A549 (cell line): ENCODE measurements around the gene DRD3. TPM values are rescaled to one million over a fixed set of nuclear protein-coding genes. Genes with fewer than 3 reads are reported as not detected.

Source experiments
- ATAC-seq, 2 experiments: fragments of 200-7000 bp in 1 of 2; fragments of >200 bp in 1 of 2; cut with Nextera tagmentation in 1 of 2; cut with Tn5 transposase in 1 of 2; 3 replicates each; pipeline versions ENCODE4 v1.8.0 to v1.9.1; 2018 to 2020; ENCODE audit warnings: mild to moderate bottlenecking in 1 of 2, moderate library complexity in 1 of 2
- CTCF ChIA-PET: fragments of 300-600 bp; sonication (Branson Sonifier 250); formaldehyde crosslinking; extraction: SDS; loops from one replicate; lab custom pipeline; 2021; ENCODE audit warnings: antibody characterized with exemption, inconsistent platforms; lab: Yijun Ruan, JAX
- POLR2A ChIA-PET: fragments of 350-600 bp; formaldehyde crosslinking; extraction: SDS; loops from one replicate; lab custom pipeline; 2021; ENCODE audit warnings: antibody characterized with exemption, inconsistent platforms; lab: Yijun Ruan, JAX
- DNase-seq, 2 experiments: peaks; one replicate each; pipeline versions ENCODE4 v3.0.0 to v3.0.0-alpha.2; 2011 to 2016; ENCODE audit warnings: low read depth in 1 of 2, low spot score in 1 of 2
- FAIRE-seq: peaks from 2 replicates; lab custom pipeline; 2011; peaks lifted over from hg19 to GRCh38; lab: Jason Lieb, UNC
- H3K27ac ChIP-seq, 2 experiments: fragments of >200 bp; sonication (Bioruptor Twin); formaldehyde crosslinking; 3 replicates each; pipeline ENCODE4 v1.5.1; 2016 to 2017
- H3K4me1 ChIP-seq: fragments of >200 bp; sonication (Bioruptor Twin); formaldehyde crosslinking; 3 replicates; pipeline ENCODE4 v1.6.1; 2016
- H3K4me2 ChIP-seq: fragments of >200 bp; sonication (Bioruptor Twin); formaldehyde crosslinking; 3 replicates; pipeline ENCODE4 v1.6.1; 2016
- H3K4me3 ChIP-seq: fragments of >200 bp; sonication (Bioruptor Twin); formaldehyde crosslinking; 3 replicates; pipeline ENCODE4 v1.5.1; 2016
- H3K9me3 ChIP-seq: fragments of >200 bp; sonication (Bioruptor Twin); formaldehyde crosslinking; 3 replicates; pipeline ENCODE4 v1.6.1; 2016
- E2F6 ChIP-seq: IDR thresholded peaks from 2 replicates; pipeline ENCODE4 v1.6.1; 2012; ENCODE audit warnings: low read depth, borderline replicate concordance
- EHF ChIP-seq: fragments of 250-450 bp; sonication (Bioruptor Pico); IDR thresholded peaks from 2 replicates; pipeline ENCODE4 v1.5.0; 2020; ENCODE audit warnings: mild to moderate bottlenecking
- EP300 ChIP-seq, 2 experiments: fragments of >200 bp; sonication (Bioruptor Twin); formaldehyde crosslinking; IDR thresholded peaks; 2 replicates in 1 of 2; 3 replicates in 1 of 2; pipeline ENCODE4 v1.6.1; 2016 to 2017
- FOSB ChIP-seq: fragments of 250-450 bp; sonication (Bioruptor Pico); IDR thresholded peaks from 2 replicates; pipeline ENCODE4 v1.5.0; 2020; ENCODE audit warnings: mild to moderate bottlenecking, moderate library complexity
- GATA3 ChIP-seq: IDR thresholded peaks from 2 replicates; pipeline ENCODE4 v1.6.1; 2012; ENCODE audit warnings: borderline replicate concordance
- HEYL ChIP-seq: fragments of 250-450 bp; sonication (Bioruptor Pico); IDR thresholded peaks from 2 replicates; pipeline ENCODE4 v1.8.0; 2021; ENCODE audit warnings: mild to moderate bottlenecking, moderate library complexity
- HMGXB4 ChIP-seq: fragments of 250-450 bp; sonication (Bioruptor Pico); IDR thresholded peaks from 2 replicates; pipeline ENCODE4 v1.5.0; 2021; ENCODE audit warnings: mild to moderate bottlenecking, moderate library complexity, borderline replicate concordance
- HOXB5 ChIP-seq: fragments of 250-450 bp; sonication (Bioruptor Pico); IDR thresholded peaks from 2 replicates; pipeline ENCODE4 v1.5.0; 2020; ENCODE audit warnings: mild to moderate bottlenecking, moderate library complexity
- JUN ChIP-seq, 2 experiments: fragments of >200 bp; sonication (Bioruptor Twin); formaldehyde crosslinking; IDR thresholded peaks; 2 replicates in 1 of 2; 3 replicates in 1 of 2; pipeline ENCODE4 v1.6.1; 2016 to 2017
- MAFK ChIP-seq: fragments of 450-650 bp; IDR thresholded peaks from 2 replicates; pipeline ENCODE4 v1.6.1; 2014; ENCODE audit not compliant: partially characterized antibody
- MYC ChIP-seq: IDR thresholded peaks from 2 replicates; pipeline ENCODE4 v1.6.1; 2012; ENCODE audit warnings: mild to moderate bottlenecking, inconsistent platforms, low read length, improper control_type of control experiment, borderline replicate concordance
- NPAS2 ChIP-seq: fragments of 250-450 bp; sonication (Bioruptor Pico); IDR thresholded peaks from 2 replicates; pipeline ENCODE4 v1.8.0; 2022; ENCODE audit warnings: mild to moderate bottlenecking, moderate library complexity, borderline replicate concordance
- POLR2A ChIP-seq: IDR thresholded peaks from 2 replicates; pipeline ENCODE4 v1.6.1; 2012; ENCODE audit warnings: mild to moderate bottlenecking, low read length
- POLR2AphosphoS2 ChIP-seq: conservative IDR thresholded peaks from 2 replicates; pipeline ENCODE4 v1.6.1; 2012; ENCODE audit warnings: low read length, improper control_type of control experiment, inconsistent platforms
- RARB ChIP-seq: fragments of 250-450 bp; sonication (Bioruptor Pico); IDR thresholded peaks from 2 replicates; pipeline ENCODE4 v1.8.0; 2021; ENCODE audit warnings: mild to moderate bottlenecking, moderate library complexity
- RCOR1 ChIP-seq: fragments of 150-350 bp; IDR thresholded peaks from 2 replicates; pipeline ENCODE4 v1.6.1; 2014; ENCODE audit warnings: antibody characterized with exemption, low read length, low read depth
- RFX5 ChIP-seq: fragments of 450-650 bp; IDR thresholded peaks from 2 replicates; pipeline ENCODE4 v1.7.1; 2014; ENCODE audit warnings: antibody characterized with exemption, mild to moderate bottlenecking, moderate library complexity
- TFCP2L1 ChIP-seq: fragments of 250-450 bp; sonication (Bioruptor Pico); IDR thresholded peaks from 2 replicates; pipeline ENCODE4 v1.5.0; 2021; ENCODE audit warnings: mild to moderate bottlenecking
- ZFP36 ChIP-seq: fragments of 450-650 bp; IDR thresholded peaks from 2 replicates; pipeline ENCODE4 v1.6.1; 2014; ENCODE audit warnings: borderline replicate concordance; ENCODE audit not compliant: partially characterized antibody
- ZSCAN20 ChIP-seq: fragments of 250-450 bp; sonication (Bioruptor Pico); IDR thresholded peaks from 2 replicates; pipeline ENCODE4 v1.8.0; 2022; ENCODE audit warnings: mild to moderate bottlenecking, moderate library complexity
- WGBS: methylation state at CpG from one replicate; pipeline ENCODE4 v1.1.6; 2017; ENCODE audit errors: missing lambda C conversion rate; 5-methylcytosine and 5-hydroxymethylcytosine counted together
- polyA plus RNA-seq, 4 experiments: library from polyadenylated mRNA; depleted of rRNA in 3 of 4; stranded (reverse); fragments of >200 nt; fragmentation: RNase III in 1 of 4; extraction: RNeasy Plus Mini Kit Qiagen cat#74134 plus additional on column Dnase treatment in 1 of 4; gene quantifications; 2 replicates in 3 of 4; 3 replicates in 1 of 4; pipeline ENCODE4 v1.2.3, GENCODE V29; 2011 to 2017
- TF ChIP-seq, protein P1 (sequence below): fragments of >200 bp; sonication (Bioruptor Twin); formaldehyde crosslinking; IDR thresholded peaks from 3 replicates; pipeline ENCODE4 v1.6.1; 2016
- TF ChIP-seq, protein P2 (sequence below): fragments of 200-600 bp; sonication (generic); IDR thresholded peaks from 2 replicates; pipeline ENCODE4 v1.6.1; 2016; ENCODE audit warnings: antibody characterized with exemption, mild to moderate bottlenecking, moderate library complexity

The DRD3 gene
- polyA plus RNA-seq, 2 of the 4 experiments (the other 2 are of a cell fraction): not detected

DNA sequence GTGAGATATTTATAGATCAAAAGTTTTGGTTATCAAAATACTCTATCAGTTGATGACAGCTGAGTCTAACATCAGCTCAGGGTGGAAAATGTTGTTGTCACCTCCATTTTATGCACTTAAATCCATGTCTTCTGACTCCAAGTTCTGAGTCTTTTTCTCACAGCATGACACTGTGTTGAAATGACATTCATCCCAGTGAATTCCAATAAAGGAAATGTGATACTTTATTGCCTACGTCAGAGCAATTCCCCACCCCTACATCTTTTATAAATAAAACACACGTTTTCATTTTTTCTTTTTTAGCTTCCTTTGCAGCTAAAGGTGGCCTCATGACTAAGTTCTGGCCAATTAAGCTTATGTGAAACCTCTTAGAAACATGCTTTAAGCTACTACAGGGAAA lies 10.7 kb downstream of the DRD3 start (continued):
- TF ChIP-seq RCOR1 (no peak), EHF (CRISPR knock-in tag) (no peak), ZSCAN20 (no peak)

- FAIRE-seq: no peak
- H3K4me1 ChIP-seq: no peaks in the 10 kb centered on the region
- ChIA-PET POLR2A (no interaction called here), CTCF (interaction anchor here (0.6 to 2.0 kb wide), 4 partner anchors 11 to 142 kb away, joined by 3 to 9 read pairs (median 4); no protein-coding TSS in a partner anchor)
- no peaks in the 10 kb centered on the region for H3K9me3 ChIP-seq
- ATAC-seq: no peak
- 47% methylated on average over 1 of the region's 1 CpG for WGBS
- DNase-seq: no peak
- TF ChIP-seq GATA3 (no peak), E2F6 (no peak), MYC (no peak), HOXB5 (no peak), TFCP2L1 (CRISPR knock-in tag) (no peak), RARB (CRISPR knock-in tag) (no peak), NPAS2 (CRISPR knock-in tag) (no peak), FOSB (CRISPR knock-in tag) (no peak), POLR2AphosphoS2 (no peak), HMGXB4 (no peak), POLR2A (no peak), HEYL (CRISPR knock-in tag) (no peak), MAFK (no peak), EP300 (IDR thresholded peaks at IDR 0.05) (no peak), JUN (IDR thresholded peaks at IDR 0.05) (no peak), ZFP36 (no peak), RFX5 (no peak)
- TF ChIP-seq, protein P1, sequence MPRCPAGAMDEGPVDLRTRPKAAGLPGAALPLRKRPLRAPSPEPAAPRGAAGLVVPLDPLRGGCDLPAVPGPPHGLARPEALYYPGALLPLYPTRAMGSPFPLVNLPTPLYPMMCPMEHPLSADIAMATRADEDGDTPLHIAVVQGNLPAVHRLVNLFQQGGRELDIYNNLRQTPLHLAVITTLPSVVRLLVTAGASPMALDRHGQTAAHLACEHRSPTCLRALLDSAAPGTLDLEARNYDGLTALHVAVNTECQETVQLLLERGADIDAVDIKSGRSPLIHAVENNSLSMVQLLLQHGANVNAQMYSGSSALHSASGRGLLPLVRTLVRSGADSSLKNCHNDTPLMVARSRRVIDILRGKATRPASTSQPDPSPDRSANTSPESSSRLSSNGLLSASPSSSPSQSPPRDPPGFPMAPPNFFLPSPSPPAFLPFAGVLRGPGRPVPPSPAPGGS: no peak
- TF ChIP-seq, protein P2, sequence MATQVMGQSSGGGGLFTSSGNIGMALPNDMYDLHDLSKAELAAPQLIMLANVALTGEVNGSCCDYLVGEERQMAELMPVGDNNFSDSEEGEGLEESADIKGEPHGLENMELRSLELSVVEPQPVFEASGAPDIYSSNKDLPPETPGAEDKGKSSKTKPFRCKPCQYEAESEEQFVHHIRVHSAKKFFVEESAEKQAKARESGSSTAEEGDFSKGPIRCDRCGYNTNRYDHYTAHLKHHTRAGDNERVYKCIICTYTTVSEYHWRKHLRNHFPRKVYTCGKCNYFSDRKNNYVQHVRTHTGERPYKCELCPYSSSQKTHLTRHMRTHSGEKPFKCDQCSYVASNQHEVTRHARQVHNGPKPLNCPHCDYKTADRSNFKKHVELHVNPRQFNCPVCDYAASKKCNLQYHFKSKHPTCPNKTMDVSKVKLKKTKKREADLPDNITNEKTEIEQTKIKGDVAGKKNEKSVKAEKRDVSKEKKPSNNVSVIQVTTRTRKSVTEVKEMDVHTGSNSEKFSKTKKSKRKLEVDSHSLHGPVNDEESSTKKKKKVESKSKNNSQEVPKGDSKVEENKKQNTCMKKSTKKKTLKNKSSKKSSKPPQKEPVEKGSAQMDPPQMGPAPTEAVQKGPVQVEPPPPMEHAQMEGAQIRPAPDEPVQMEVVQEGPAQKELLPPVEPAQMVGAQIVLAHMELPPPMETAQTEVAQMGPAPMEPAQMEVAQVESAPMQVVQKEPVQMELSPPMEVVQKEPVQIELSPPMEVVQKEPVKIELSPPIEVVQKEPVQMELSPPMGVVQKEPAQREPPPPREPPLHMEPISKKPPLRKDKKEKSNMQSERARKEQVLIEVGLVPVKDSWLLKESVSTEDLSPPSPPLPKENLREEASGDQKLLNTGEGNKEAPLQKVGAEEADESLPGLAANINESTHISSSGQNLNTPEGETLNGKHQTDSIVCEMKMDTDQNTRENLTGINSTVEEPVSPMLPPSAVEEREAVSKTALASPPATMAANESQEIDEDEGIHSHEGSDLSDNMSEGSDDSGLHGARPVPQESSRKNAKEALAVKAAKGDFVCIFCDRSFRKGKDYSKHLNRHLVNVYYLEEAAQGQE: no peak
- no peak overlapping the region for H3K27ac ChIP-seq
- H3K4me2 ChIP-seq: no peak overlapping the region
- H3K4me3 ChIP-seq: no peak overlapping the region
Measured at GRCh38 chr3:114157321-114157720, 21.5 kb downstream of the DRD3 start.
